Hematopoietic multipotent progenitor cell treated with erythropoietin and hydrocortisone succinate and interleukin-3 and kit ligand, for 8 days (in vitro differentiated cells): Measurements from ENCODE around the gene LAMTOR2.
"Not testable (repeated sequence)": the region's sequence is repeated elsewhere in the genome, so short reads cannot be mapped to it uniquely, and the experiment has no call there.

ENCODE experiments used
- DNase-seq: peaks from one replicate; pipeline ENCODE4 v3.0.0-alpha.2; 2015

The LAMTOR2 gene

DNA sequence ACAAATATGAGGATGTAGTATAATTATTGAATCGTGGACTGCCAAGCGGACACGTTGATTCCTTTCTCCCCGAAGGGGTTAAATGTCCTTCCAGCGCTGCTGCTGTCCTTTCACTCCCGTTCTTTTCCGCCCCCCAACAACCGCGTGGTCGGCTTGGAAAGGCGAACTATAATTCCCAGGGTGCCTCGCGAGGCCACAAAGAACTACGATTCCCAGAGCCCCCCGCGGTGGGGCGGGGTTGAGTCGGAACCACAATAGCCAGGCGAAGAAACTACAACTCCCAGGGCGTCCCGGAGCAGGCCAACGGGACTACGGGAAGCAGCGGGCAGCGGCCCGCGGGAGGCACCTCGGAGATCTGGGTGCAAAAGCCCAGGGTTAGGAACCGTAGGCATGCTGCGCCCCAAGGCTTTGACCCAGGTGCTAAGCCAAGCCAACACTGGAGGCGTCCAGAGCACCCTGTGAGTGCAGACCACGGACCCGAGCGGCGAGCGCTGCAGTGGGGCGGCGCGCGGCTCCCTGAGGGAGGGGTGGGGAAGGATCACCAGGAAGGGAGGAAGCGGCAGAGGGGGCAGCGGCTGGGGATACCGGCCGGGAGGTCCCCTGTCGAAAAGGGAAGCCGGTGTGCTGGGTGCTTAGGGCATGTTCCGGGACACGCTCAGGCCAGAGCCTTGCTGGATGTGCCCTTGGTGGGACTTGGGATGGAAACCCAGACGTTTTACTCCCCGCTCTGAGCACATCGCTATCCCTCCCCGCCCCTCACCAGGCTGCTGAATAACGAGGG, at the start of gene LAMTOR2:
LAMTOR2 (plus strand) TSS at position 283 of the 781 bp plus-strand sequence; CDS start at position 391, 108 bp downstream.
- DNase-seq: peak; percentile 99

DNA sequence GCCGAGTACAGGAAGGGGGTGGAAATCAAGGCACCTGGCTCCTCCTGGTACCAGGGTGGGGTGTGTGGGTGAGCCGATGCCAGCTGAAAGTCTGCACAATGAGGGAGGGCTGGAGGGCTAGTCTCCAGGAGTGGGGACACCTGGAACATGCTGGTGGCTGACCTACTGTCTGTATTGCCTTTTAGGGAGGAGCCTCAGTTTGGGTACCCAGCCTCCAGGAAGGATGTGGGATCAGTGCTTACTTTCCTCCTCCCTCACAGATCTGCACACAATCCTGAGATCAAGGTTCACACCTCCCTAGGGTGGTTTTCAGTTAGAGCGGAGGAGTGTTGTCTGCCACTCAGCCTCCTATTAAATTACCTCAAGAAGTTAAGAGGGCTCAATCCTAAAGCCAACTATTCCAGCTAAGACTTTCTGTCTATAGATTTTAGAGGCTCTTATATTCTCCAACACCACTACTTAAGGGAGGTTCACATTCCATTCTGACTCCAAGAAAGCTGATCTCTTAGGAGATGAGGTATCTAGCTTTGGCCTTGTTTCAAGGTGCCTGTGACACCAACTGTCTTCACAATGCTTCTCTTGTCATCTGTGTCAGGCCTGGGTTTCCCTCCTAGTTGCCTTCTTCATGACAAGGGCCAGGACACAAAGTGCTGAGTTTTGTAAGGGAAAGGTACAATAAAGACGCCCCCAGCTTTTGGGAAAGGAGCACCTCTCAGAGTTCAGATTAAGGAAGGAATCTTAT, 49.6 kb upstream of the LAMTOR2 start:
- no peak for DNase-seq

DNA sequence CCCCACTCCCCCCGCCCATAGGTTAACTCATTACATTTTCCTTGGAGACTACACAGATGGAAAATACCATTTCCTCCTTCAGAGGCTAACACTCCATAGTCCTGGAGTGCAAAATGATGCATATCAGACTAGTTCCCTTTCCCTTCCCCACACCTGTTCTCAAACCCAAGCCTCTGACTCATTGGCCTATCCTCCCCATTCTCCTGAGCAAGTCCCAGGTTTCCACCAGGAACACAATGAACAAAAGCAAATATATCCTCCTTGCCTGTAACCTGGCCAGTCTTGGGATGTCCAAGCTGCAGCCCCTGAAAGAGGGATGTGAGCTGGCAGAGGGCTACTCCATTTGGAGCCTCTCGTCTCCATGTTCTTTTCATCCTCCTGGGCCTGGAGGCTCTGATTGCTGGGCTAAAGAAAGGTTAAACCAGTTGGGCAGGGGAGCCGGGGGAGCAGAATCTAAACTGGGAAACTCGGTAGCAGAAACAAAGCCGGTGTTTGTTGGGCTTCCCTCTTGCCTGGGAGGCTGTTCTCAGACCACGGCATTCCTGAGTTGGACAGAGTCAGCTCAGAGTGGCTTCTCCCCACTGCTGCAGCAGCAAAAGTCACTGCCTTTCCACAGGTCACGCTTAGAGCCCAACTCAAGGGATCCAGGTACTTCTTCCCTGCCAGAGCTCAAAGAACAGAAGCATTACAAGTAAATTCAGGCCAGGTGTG, 47.8 kb upstream of the LAMTOR2 start:
- no peak for DNase-seq

DNA sequence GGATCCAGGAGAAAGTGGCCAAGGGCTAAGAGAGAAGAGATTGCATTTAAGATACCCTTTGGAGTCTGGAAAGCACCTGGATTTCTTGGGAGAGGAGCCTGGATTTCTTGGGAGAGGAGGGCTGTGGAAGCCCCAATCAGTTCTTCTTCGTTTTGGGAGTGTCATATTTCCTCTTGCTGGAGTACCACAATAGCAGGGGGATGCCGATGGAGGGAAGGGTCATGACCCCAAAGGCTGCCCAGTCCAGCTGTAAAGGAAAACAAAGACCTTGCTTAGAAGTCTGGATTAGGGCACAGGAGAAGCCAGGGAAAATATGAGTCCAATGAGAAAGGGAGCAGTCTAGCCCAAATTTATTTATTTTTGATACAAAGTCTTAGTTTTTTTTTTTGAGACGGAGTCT, 45.2 kb upstream of the LAMTOR2 start:
- DNase-seq: no peak

DNA sequence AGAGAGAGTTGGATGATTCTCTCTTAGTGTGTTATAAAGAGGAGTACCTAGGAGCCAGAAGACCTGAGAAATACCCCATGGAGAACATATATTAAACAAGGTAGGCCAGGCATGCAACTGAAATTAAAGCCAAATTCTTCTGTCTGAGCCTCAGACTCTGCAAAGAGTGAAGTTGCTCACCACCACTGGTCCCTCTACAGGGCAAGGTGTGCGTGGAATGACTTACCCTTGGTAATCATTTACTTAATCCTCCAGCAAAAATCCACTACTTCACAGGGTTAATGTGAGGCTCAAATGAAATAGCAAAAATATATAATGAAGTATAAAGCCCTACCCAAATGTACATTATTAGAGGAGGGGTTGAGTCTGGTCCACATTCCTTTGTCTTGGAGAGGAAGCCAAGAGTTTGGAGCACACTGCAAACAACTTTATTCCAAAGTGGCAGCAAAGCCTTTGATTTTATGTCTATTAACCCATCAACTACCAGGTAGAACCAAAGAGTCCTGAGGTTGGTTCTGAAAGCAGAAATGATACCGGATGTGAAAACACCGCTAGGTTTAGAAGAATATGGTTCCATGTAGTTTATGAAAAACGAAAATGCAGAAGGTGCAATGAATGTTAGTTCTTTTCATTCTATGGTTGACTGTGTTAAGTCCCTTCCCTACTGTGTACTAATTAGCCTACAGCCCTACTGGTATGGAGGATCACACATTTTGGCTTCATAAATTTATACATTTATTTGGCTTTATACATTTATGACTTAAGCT, 42.3 kb upstream of the LAMTOR2 start:
- DNase-seq: no peak

DNA sequence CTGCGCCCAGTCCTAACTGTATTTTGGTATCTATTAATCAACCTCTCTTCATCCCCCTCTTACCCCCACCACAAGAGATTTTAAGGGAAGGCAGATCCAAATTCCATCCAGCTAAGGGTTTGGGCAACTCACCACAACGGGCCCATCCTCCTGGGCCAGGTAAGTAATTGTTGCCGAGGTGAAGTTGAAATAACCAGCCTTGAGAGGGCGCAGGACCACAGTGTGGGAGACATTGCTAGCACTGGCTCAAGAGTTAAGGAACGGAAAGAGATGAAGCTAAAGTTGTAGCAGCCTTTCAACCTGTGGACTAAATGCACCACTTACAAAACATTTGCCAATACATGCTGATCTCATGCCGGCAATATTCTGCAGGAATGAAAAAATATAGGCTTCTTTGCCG, 39.8 kb upstream of the LAMTOR2 start:
- no peak for DNase-seq

DNA sequence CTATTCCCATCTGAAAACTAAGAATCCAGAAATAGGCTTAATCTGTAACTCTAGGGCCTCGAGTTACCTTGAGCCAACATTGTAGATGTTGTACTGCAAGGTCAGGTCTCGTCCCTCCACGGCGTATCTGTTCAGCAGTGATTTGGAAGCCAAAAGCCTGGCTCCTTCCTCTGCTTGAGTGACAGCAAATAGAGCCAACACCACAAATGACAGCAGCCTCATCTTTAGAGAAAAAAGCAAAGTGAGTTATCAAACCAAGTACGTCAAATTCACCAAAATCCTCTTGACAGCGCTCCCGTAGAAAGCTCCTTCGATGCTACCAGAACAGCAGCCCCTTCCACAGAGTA, 34.7 kb upstream of the LAMTOR2 start:
- no peak for DNase-seq

DNA sequence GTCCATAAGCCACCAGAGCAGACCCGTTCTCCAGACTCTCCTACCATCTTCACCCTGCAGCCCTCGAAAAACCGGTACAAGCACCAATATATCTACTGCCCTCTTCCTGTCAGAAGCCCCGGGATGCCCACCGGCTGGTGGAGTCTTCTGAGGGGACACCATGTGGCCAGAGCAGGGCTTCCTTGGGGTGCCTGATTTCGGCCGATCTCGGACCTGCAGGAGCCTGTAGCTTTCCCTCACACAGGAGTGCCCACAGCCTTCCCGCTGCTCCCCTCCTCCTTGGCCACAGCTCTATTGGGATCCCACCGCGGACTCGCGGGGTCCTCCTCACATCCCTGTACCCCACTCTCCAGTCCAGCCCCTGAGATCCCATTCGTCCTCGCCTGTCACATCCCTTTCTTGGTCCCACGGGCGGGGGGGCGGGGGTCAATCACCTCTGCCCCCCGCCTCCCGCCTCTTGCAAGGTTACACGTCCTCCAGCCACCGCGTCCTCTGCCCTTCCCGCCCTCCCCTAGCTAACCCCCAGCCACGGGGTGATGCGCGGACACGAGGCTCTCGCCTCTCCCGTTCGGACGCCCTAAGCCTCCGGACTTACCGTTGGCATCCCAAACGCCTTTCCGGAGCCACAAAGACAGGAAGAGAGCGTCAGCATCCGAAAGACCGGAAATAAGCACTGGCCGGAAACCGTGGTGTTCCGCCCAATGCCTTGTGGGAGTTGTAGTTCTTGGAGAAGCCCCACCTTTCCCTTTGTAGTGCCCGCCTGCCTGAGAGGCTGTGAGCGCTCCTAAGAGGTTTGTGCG, 34.1 kb upstream of the LAMTOR2 start, which contains the start of gene SSR2:
SSR2 (minus strand) TSS at position 659 of the 800 bp plus-strand sequence. CDS start 784 bp downstream, outside the sequence.
- DNase-seq: peak; percentile 96

DNA sequence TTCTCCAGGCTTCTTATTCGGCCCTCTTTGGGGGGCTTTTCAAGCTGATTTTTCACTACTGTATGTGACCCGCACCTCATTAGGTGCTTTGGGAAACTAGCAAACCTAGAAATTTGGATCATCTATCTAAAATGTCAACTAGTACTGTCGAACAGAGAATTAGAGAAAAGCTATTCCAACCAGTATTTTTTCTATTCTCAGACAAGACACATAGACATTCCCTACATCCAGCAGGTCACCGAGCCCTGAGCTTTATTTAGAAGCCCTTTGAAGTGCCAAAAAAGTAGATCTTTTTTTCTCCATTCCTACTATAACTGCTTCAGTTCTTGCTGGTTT, 33.5 kb upstream of the LAMTOR2 start:
- DNase-seq: no peak

DNA sequence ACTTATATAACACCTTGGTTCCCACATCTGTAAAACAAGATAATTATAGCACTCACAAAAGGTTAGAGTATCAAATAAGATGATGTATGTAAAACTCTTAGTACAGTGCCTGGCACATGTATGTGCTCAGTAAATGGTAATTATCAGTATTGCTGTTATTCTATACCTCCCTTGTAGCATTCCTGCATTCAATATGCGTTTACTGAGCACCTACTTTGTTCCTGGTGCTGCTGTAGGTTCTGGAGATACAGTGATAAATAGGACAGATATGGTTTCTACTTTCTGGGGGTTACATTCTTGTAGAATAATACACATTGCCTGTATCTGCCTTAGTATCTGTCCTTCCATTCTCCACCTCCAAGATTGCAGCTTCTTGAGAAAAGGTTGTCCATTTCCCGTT, 32.6 kb upstream of the LAMTOR2 start:
- DNase-seq: no peak

DNA sequence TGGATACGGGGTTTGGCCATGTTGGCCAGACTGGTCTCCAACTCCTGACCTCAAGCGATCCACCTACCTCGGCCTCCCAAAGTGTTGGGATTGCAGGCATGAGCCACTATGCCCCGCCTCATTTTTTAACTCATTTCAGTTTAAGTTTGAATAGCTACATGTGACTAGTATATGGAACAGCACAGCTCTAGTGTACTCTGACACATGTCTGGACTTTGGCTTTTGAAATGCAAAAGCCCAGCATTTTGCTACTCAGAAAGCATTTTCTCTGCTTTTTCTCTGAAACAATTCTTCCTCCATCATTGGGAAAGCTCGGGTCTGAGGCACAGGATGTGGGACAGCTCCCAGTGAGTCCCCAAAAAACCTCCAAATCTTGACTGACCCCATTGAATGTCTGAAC, 29.8 kb upstream of the LAMTOR2 start:
- no peak for DNase-seq

DNA sequence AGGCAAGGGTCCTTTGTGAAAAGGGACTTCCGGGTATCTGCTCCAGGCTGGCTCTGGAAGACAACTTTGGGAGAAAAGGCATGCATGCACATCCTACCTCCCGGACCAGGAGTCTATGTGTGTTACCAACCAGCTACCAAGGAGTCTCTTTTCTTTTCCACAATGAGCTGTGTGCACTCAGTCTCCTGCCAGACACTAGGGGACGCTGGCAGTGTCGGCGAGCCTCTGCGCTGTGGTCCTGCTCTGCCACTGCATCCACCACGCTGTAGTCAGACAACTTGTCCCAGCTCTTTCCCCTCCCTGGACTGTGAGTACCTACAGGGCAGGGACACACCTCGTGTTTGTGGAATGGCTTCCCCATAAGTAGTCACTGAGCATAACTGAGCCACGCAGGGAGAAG, 28.7 kb upstream of the LAMTOR2 start:
- DNase-seq: peak; percentile 58

DNA sequence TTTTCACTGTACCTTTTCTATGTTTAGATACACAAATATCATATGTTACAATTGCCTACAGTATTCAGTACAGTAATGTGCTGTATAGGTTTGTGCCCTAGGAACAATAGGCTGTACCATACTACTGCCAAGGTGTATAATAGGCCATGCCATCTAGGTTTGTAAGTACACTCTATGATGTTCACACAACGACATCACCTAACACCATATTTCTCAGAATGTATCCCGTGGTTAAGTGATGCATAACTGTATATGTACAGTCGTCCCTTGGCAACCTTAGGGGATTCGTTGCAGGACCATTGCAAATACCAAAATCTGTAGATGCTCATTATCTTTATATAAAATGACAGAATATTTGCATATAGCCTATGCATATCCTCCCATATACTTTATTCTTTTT, 28.0 kb upstream of the LAMTOR2 start:
- no peak for DNase-seq

DNA sequence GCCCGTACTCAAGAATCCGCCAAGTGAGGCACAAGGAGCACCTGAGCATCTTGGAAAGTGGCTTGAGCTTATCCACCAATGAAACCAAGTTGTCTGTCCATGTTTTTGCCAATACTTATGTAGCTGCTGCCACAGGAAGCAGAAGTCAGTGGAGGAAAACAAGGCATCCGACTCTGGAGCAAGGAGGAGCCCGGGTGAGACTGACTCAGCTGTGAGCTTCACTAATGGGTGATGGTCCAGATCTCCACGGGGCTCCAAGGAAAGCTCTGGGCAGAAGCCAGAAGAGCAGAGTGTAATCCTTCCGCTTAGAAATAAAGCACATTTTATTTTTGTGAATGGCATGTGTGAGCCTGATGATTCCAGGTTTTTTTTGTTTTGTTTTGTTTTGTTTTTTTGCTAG, 21.6 kb upstream of the LAMTOR2 start:
- no peak for DNase-seq

DNA sequence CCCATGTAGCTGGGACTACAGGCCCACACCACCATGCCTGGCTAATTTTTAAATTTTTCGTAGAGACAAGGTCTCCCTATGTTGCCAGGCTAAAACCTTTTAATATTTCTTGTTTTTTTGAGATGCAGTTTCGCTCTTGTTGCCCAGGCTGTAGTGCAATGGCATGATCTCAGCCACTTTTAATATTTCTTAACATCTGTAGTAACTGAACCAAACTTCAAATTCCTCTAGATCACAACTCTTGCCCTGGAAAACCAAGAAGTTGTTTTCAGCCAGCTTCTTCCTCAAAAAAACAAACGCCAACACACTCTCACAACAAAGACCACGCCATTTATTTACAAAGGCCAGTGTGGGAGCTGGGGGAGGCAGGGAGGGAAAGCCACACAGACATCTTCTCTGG, 19.6 kb upstream of the LAMTOR2 start:
- DNase-seq: not testable (repeated sequence)

DNA sequence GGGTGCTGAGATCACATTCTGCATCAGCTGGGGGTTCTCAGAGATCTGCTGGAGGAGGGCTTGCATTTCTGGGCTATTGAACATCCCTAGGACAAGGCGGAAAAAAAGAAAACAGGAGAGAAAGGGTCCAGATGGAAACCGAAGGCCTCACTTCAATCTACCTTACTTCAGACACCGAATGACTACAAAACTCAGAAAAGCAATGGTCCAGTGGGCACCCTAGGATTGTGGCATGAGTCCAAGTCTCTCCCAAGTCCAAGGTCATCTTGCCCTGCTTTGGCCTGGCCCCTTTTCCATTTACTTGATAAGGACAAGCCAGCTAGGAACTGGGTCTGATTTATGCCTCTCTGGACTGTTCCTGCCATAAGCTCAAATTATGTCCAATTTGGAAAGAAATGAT, 11.8 kb upstream of the LAMTOR2 start:
- no peak for DNase-seq

DNA sequence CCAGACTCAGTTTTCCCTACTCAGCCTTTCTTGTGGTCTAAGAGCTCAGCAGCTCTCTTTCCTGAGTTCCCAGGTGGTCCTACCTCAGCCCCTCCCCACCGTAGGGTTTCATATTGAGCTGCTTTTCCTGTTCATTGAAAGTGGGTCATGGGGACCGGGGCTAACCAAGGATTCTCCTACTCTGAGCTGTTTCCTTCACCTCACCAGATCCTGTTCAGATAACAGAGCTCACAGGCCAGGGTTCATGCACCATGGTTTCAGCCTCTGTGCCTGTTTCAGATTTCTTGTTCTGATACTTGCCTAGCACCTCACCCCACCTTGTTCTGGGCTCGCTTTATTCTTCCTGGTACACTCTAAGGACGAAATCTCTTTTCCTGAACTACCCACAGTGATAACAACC, 9.5 kb upstream of the LAMTOR2 start:
- no peak for DNase-seq

DNA sequence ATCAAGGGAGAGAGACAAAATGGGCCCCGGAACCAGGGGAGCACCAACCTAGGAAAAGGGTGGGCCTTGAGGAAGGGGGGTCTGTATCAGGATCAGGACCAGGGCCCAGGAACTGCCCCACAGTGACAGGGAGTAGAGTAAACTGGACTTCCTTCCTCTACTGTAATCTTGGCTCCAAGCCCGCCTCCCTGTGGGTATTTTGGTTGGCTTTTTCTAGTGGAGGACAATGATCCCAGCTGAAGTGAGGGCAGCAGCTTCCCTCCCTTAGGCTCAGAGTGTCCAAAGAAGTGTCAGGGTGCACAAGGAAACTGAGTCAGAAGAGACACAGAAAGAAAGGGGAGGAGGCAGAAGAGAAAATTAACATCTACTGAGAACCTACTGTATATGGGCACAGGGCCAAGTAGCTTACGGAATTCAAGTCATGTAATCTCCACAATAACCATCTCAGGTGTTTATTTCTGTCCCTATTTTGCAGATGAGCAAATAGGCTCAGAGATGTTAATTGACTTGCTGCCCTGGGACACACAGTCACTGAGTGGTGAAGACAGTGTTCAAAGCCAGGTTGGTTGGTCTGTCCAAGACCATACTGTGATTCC, 5.8 kb upstream of the LAMTOR2 start:
- DNase-seq: no peak

DNA sequence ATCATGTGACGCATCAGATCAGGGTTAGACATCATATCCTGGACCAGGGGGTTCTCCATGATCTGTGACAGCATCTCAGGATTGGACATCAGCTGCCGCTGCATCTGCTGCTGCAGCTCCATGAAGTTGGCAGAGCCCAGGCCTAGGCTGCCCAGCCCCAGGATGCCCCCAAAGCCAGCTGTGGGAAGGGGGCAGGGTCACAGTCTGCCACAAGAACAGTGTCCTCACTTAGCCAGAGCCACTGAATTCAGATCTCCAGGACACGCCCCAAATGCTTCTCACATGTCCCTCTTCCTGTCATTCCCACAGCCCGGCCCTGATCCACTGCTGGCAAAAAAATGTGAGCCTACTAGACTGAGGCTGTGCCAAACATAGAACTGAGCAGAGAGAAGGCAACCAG, 4.2 kb upstream of the LAMTOR2 start:
- DNase-seq: no peak

DNA sequence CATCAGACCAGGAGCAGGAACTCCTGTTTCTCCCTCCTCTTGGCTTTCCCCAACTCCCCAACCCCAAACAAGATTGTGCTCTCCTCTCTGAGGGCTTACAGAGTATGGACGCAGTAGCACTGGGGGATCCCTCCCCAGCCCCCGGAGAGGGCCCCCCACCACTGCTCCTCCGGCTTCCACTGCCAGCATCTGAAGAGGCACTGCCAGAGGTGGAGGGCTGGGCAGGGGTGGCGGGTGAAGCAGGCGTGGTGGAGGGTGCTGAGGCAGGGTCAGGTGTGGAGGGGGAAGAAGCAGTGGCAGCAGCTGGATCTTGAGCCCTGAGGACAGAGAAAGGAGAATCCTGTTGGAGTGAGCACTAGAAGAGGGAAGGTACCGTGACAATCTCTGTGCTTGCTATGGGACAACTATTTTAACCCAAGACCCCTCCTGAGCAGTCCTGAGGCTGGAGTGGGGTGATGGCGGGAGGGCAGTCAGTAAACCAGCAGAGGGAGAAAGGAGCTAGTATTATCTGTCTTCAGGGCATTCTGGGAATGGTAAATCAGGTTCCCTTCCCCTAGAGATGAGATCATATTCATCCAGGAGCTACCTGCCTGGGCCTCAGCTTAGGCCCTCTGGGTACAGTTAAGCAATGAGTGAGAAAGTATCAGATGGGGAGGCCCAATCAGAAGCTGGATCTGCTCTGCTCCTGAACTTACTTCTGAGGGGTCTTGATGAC, 3.4 kb upstream of the LAMTOR2 start:
- DNase-seq: no peak
